ENCODE data around the gene C1orf226. TPM values are rescaled to one million over a fixed set of nuclear protein-coding genes. Genes with fewer than 3 reads are reported as not detected.

C1orf226 gene
- total and polyA plus RNA-seq, 2 of the 8 experiments (the other 6 are each of a cell fraction or from before 2014, with no cell fraction given) = 8.2 to 18.8 TPM

GRCh38 chr1:162375463-162375862, 6.1 kb upstream of the C1orf226 start:
- H3K23ac ChIP-seq (ENCODE audit: insufficient read length) = no peak overlapping the region
- no peak overlapping the region for H2BK120ac ChIP-seq (replicated peaks; ENCODE audit: low read depth, low read length)
- no peak overlapping the region for H3K4ac ChIP-seq (replicated peaks; ENCODE audit: insufficient read length, low read depth, low read length)
- H2BK5ac ChIP-seq (ENCODE audit: low read depth, low read length) = no peak overlapping the region
- no peak overlapping the region for H4K91ac ChIP-seq (replicated peaks; ENCODE audit: insufficient read length, low read length)
- ChIA-PET POLR2A (ENCODE audit: partially characterized antibody) (interaction anchor here (1.4 kb wide), 1 partner anchor 8 kb away, joined by 4 read pairs; no protein-coding TSS in a partner anchor), CTCF (ENCODE audit: partially characterized antibody) (interaction anchor here (1.0 to 2.2 kb wide), 6 partner anchors 10 to 339 kb away, joined by 3 to 10 read pairs (median 5); partner anchors contain the start of gene DDR2)
- no peak overlapping the region for H2BK20ac ChIP-seq (ENCODE audit: low read length)
- no peak overlapping the region for H3K27ac ChIP-seq (ENCODE audit: low read depth, low read length)
- no peak overlapping the region for H3K56ac ChIP-seq (replicated peaks; ENCODE audit: insufficient read length, low read depth, low read length)
- WGBS, 2 experiments (ENCODE audit: extremely low coverage in 1 of 2, insufficient coverage in 1 of 2, insufficient read length in 1 of 2, insufficient replicate concordance in 2 of 2, low coverage in 1 of 2, low lambda C conversion rate in 2 of 2, missing lambda C conversion rate in 1 of 2) = 82% methylated on average over 8 of the region's 8 CpGs; no CpG with 5 or more reads in 1 of the 2 experiments
- H4K8ac ChIP-seq (ENCODE audit: extremely low read depth, insufficient read depth, low read length) = no peak overlapping the region; the same call in 1 of the 2 replicates
- no peaks in the 10 kb centered on the region for H4K20me1 ChIP-seq (replicated peaks in 1 of 2; ENCODE audit: control insufficient read depth in 1 of 2, insufficient read depth in 2 of 2, low read length in 2 of 2)
- no peak overlapping the region for H2AK5ac ChIP-seq (ENCODE audit: low read depth, low read length)
- H3K9ac ChIP-seq (replicated peaks in 1 of 4; ENCODE audit: extremely low read depth in 1 of 4, low read depth in 3 of 4, low read length in 3 of 4) = no peak overlapping the region
- no peaks in the 10 kb centered on the region for H3K27me3 ChIP-seq (replicated peaks in 1 of 4; ENCODE audit: control insufficient read depth in 3 of 4, extremely low read depth in 1 of 4, insufficient read depth in 3 of 4, low read length in 3 of 4)
- no peaks in the 10 kb centered on the region for H3K9me3 ChIP-seq (ENCODE audit: insufficient read depth in 2 of 2, low read depth in 1 of 2, low read length in 1 of 2)
- no peak overlapping the region for H4K5ac ChIP-seq (ENCODE audit: insufficient read length, low read depth, low read length)
- no peaks in the 10 kb centered on the region for H3K79me2 ChIP-seq (ENCODE audit: control insufficient read depth in 1 of 2, insufficient read depth in 2 of 2, low read length in 2 of 2)
- H2BK15ac ChIP-seq (ENCODE audit: low read length) = no peak overlapping the region
- H3K79me1 ChIP-seq (ENCODE audit: low read depth, low read length) = no peaks in the 10 kb centered on the region
- H2BK12ac ChIP-seq (ENCODE audit: low read depth, low read length) = no peak overlapping the region
- H3K18ac ChIP-seq (ENCODE audit: extremely low read depth, low read length) = no peak overlapping the region
- no peak overlapping the region for H2AFZ ChIP-seq (ENCODE audit: low read length)
- no peak for DNase-seq (ENCODE audit: low read depth in 1 of 2, low spot score in 2 of 2)
- FAIRE-seq = no peak
- no peaks in the 10 kb centered on the region for H3K23me2 ChIP-seq (ENCODE audit: low read depth, low read length)
- H3K4me1 ChIP-seq (replicated peaks in 1 of 4; ENCODE audit: control insufficient read depth in 3 of 4, insufficient read depth in 4 of 4, low read length in 3 of 4) = 0 out of 7 replicates have a peak, but pooled peaks cover 0 to 1% (median 0%) of the 10 kb centered on the region in 4 experiments
- H3K4me3 ChIP-seq (ENCODE audit: extremely low read depth in 1 of 4, insufficient read depth in 2 of 4, low read depth in 3 of 4, low read length in 4 of 4) = no peak overlapping the region
- no peak overlapping the region for H3K4me2 ChIP-seq (ENCODE audit: insufficient read depth in 1 of 2, low read depth in 2 of 2, low read length in 2 of 2)
- H3K14ac ChIP-seq (ENCODE audit: insufficient read length) = no peak overlapping the region
- 0 out of 8 replicates have a peak, but pooled peaks cover 0 to 2% (median 0%) of the 10 kb centered on the region in 4 experiments for H3K36me3 ChIP-seq (ENCODE audit: control insufficient read depth in 2 of 4, insufficient read depth in 4 of 4, low read length in 3 of 4)
- TF ChIP-seq MAX (IDR thresholded peaks at IDR 0.05) (no peak), EZH2 (IDR thresholded peaks at IDR 0.05; ENCODE audit: low read depth, low read length, severe bottlenecking) (no peak), SRF (IDR thresholded peaks at IDR 0.05; ENCODE audit: low read depth, low read length) (no peak), PHF8 (conservative IDR thresholded peaks at IDR 0.05; ENCODE audit: low read depth, low read length) (no peak), RAD21 (IDR thresholded peaks at IDR 0.05 in 1 of 2, conservative IDR thresholded peaks at IDR 0.05 in 1 of 2; ENCODE audit: low read depth in 2 of 2, low read length in 2 of 2) (no peak), POLR2A (IDR thresholded peaks at IDR 0.05; ENCODE audit: control extremely low read depth in 1 of 2, low read depth in 2 of 2, low read length in 2 of 2) (no peak), SIN3A (conservative IDR thresholded peaks at IDR 0.05 in 1 of 2, IDR thresholded peaks at IDR 0.05 in 1 of 2; ENCODE audit: low read depth in 1 of 2, low read length in 2 of 2) (no peak), NANOG (IDR thresholded peaks at IDR 0.05; ENCODE audit: insufficient read depth, low read depth, low read length, poor library complexity, severe bottlenecking) (no peak), ZNF274 (IDR thresholded peaks at IDR 0.05; ENCODE audit: borderline replicate concordance, extremely low read depth, low read length) (no peak), TAF7 (optimal IDR thresholded peaks at IDR 0.05; ENCODE audit: borderline replicate concordance, low read depth, low read length) (no peak), YY1 (IDR thresholded peaks at IDR 0.05; ENCODE audit: low read depth, low read length) (no peak), SUZ12 (IDR thresholded peaks at IDR 0.05; ENCODE audit: low read length) (no peak), JUND (IDR thresholded peaks at IDR 0.05; ENCODE audit: low read length) (no peak)

Measured in H1 (cell line).